HG02623 (cell line): ENCODE results near the gene PHF1.

Experiments used
- ATAC-seq: cut with Tn5 transposase; IDR thresholded peaks from one replicate; pipeline ENCODE4 v1.9.1; 2021; ENCODE audit warnings: moderate library complexity; ENCODE audit not compliant: unreplicated experiment

Gene PHF1

GRCh38 chr6:33453393-33454008, 42.7 kb downstream of the PHF1 start:
- ATAC-seq: no peak

GRCh38 chr6:33454009-33454946, 43.5 kb downstream of the PHF1 start, which contains the start of gene ZBTB9:
ZBTB9 (plus strand) TSS chr6:33454576; CDS start chr6:33455101, 525 bp downstream.
- peak; percentile 99 for ATAC-seq

GRCh38 chr6:33455051-33455450, 44.2 kb downstream of the PHF1 start:
- no peak for ATAC-seq

GRCh38 chr6:33456156-33456555, 45.3 kb downstream of the PHF1 start:
- ATAC-seq: no peak

GRCh38 chr6:33458676-33459075, 47.9 kb downstream of the PHF1 start:
- ATAC-seq: no peak

- ATAC-seq: no peak
Observed at GRCh38 chr6:33459226-33459625, 48.4 kb downstream of the PHF1 start.
